Keratinocyte (primary cell): ENCODE measurements around the gene NHLH1. TPM values are rescaled to one million over a fixed set of nuclear protein-coding genes. Genes with fewer than 3 reads are reported as not detected.

ENCODE experiments used
- DNase-seq: peaks from one replicate; pipeline ENCODE4 v3.0.0-alpha.2; 2011; ENCODE audit warnings: low read depth, missing footprints, low spot score
- FAIRE-seq: peaks from 2 replicates; lab custom pipeline; 2011; peaks lifted over from hg19 to GRCh38; lab: Jason Lieb, UNC
- H2AFZ ChIP-seq: 2 replicates; pipeline ENCODE4 v1.6.0; 2012; ENCODE audit warnings: low read length, control low read depth, inconsistent platforms; ENCODE audit not compliant: control insufficient read depth
- H3K27ac ChIP-seq: 2 replicates; pipeline ENCODE4 v1.5.1; 2011; ENCODE audit warnings: low read length; ENCODE audit not compliant: control insufficient read depth, insufficient read depth
- H3K27me3 ChIP-seq: 3 replicates; pipeline ENCODE4 v1.6.0; 2011; ENCODE audit warnings: low read length; ENCODE audit not compliant: control insufficient read depth, insufficient read depth; ENCODE audit errors: extremely low read depth
- H3K36me3 ChIP-seq, 2 experiments: 2 replicates in 1 of 2; 3 replicates in 1 of 2; pipeline ENCODE4 v1.5.1; 2011; ENCODE audit warnings: low read length in 2 of 2, mild to moderate bottlenecking in 1 of 2; ENCODE audit not compliant: control insufficient read depth in 2 of 2, insufficient read depth in 2 of 2; ENCODE audit errors: extremely low read depth in 1 of 2
- H3K4me1 ChIP-seq: 3 replicates; pipeline ENCODE4 v1.5.1; 2011; ENCODE audit warnings: low read length; ENCODE audit not compliant: control insufficient read depth, insufficient read depth; ENCODE audit errors: extremely low read depth
- H3K4me2 ChIP-seq: 3 replicates; pipeline ENCODE4 v1.6.0; 2011; ENCODE audit warnings: low read depth, low read length; ENCODE audit not compliant: control insufficient read depth, insufficient read depth; ENCODE audit errors: extremely low read depth
- H3K4me3 ChIP-seq, 3 experiments: fragments of 200-600 bp in 1 of 3; sonication (generic) in 1 of 3; 2 replicates in 2 of 3; 3 replicates in 1 of 3; pipeline ENCODE4 v1.5.1; 2011 to 2016; ENCODE audit warnings: low read length in 3 of 3, mild to moderate bottlenecking in 3 of 3, control low read depth in 2 of 3, inconsistent platforms in 1 of 3, low read depth in 1 of 3, mixed read lengths in 1 of 3, mixed run types in 1 of 3, moderate library complexity in 1 of 3; ENCODE audit not compliant: control insufficient read depth in 2 of 3, insufficient read depth in 2 of 3; ENCODE audit errors: extremely low read depth in 1 of 3
- H3K79me2 ChIP-seq: 2 replicates; pipeline ENCODE4 v1.6.0; 2012; ENCODE audit warnings: low read length; ENCODE audit not compliant: control insufficient read depth, insufficient read depth
- H3K9ac ChIP-seq: 3 replicates; pipeline ENCODE4 v1.6.0; 2011; ENCODE audit warnings: low read length; ENCODE audit not compliant: control insufficient read depth, insufficient read depth; ENCODE audit errors: extremely low read depth
- H3K9me1 ChIP-seq: 3 replicates; pipeline ENCODE4 v1.6.0; 2011; ENCODE audit warnings: low read length; ENCODE audit not compliant: control insufficient read depth, insufficient read depth; ENCODE audit errors: extremely low read depth
- H3K9me3 ChIP-seq: 2 replicates; pipeline ENCODE4 v1.5.1; 2012; ENCODE audit warnings: low read depth, low read length; ENCODE audit not compliant: control insufficient read depth
- H4K20me1 ChIP-seq: 3 replicates; pipeline ENCODE4 v1.6.0; 2011; ENCODE audit warnings: low read length; ENCODE audit not compliant: control insufficient read depth, insufficient read depth; ENCODE audit errors: extremely low read depth
- CTCF ChIP-seq, 3 experiments: IDR thresholded peaks in 1 of 3; conservative IDR thresholded peaks in 1 of 3; optimal IDR thresholded peaks in 1 of 3; 2 replicates in 2 of 3; 3 replicates in 1 of 3; pipeline versions ENCODE3 to v1.5.1; 2011; ENCODE audit warnings: low read length in 3 of 3, mild to moderate bottlenecking in 3 of 3, moderate library complexity in 2 of 3, control low read depth in 1 of 3, inconsistent platforms in 1 of 3; ENCODE audit not compliant: insufficient read depth in 2 of 3; ENCODE audit errors: extremely low read depth in 1 of 3
- EZH2 ChIP-seq: IDR thresholded peaks from one replicate; pipeline ENCODE4 v1.6.1; 2012; ENCODE audit warnings: inconsistent platforms, mild to moderate bottlenecking, low read length, moderate library complexity
- dilution Hi-C: fragments of 300-500 bp; cut with MboI; formaldehyde crosslinking; loops from one replicate; pipeline ENCODE4 v1.7.0; 2020; ENCODE audit warnings: low sequenced_read_pairs; ENCODE audit not compliant: extremely low pct_ligation_motif_present
- polyA plus RNA-seq, 5 experiments: library from polyadenylated mRNA; depleted of rRNA in 3 of 5; stranded (reverse) in 3 of 5; stranded (forward) in 1 of 5; unstranded in 1 of 5; fragments of >200 nt; gene quantifications; 1 replicate in 1 of 5; 2 replicates in 3 of 5; 3 replicates in 1 of 5; pipeline versions ENCODE4 v1.2.1 to v1.2.3, GENCODE V29; 2011 to 2012; ENCODE audit warnings: missing spikeins in 2 of 5, low read depth in 1 of 5, low replicate concordance in 1 of 5

NHLH1 gene
- polyA plus RNA-seq, 1 donor (not counting 4 experiments of a cell fraction or from before 2014, with no cell fraction given), result 0.13 TPM

GRCh38 chr1:160332516-160332915 lies 34.4 kb upstream of the NHLH1 start:
- Histone ChIP-seq H3K4me2 (no peak overlapping the region), H3K36me3 (peaks cover 27 to 39% of the 10 kb centered on the region in 2 experiments), H3K9me3 (no peaks in the 10 kb centered on the region), H3K79me2 (peaks cover 10% of the 10 kb centered on the region), H4K20me1 (peaks cover 4% of the 10 kb centered on the region), H3K9ac (no peak overlapping the region), H3K27ac (no peak overlapping the region), H2AFZ (no peak overlapping the region), H3K4me3 (no peak overlapping the region), H3K27me3 (no peaks in the 10 kb centered on the region), H3K4me1 (no peaks in the 10 kb centered on the region), H3K9me1 (no peaks in the 10 kb centered on the region)
- TF ChIP-seq CTCF (optimal IDR thresholded peaks at IDR 0.05 in 1 of 3, IDR thresholded peaks at IDR 0.05 in 1 of 3, conservative IDR thresholded peaks at IDR 0.05 in 1 of 3; ENCODE audit: extremely low read depth in 1 of 3, insufficient read depth in 2 of 3, low read length in 3 of 3) (no peak), EZH2 (no peak)
- dilution Hi-C loops, result no loop called here
- DNase-seq (no peak), FAIRE-seq (no peak)

GRCh38 chr1:160338580-160338979 lies 28.3 kb upstream of the NHLH1 start:
- H3K4me1 ChIP-seq, result peaks cover 7% of the 10 kb centered on the region
- H2AFZ ChIP-seq, result no peak overlapping the region
- no peak for DNase-seq
- dilution Hi-C loops, result no loop called here
- no peaks in the 10 kb centered on the region for H3K9me3 ChIP-seq
- H4K20me1 ChIP-seq, result no peaks in the 10 kb centered on the region
- no peak overlapping the region for H3K4me2 ChIP-seq
- peaks cover 16 to 23% of the 10 kb centered on the region in 2 experiments for H3K36me3 ChIP-seq
- H3K9me1 ChIP-seq, result no peaks in the 10 kb centered on the region
- H3K27me3 ChIP-seq, result no peaks in the 10 kb centered on the region
- H3K4me3 ChIP-seq, result no peak overlapping the region
- no peak overlapping the region for H3K9ac ChIP-seq
- H3K79me2 ChIP-seq, result peaks cover 66% of the 10 kb centered on the region
- FAIRE-seq, result no peak
- H3K27ac ChIP-seq, result no peak overlapping the region
- TF ChIP-seq EZH2 (no peak), CTCF (optimal IDR thresholded peaks at IDR 0.05 in 1 of 3, IDR thresholded peaks at IDR 0.05 in 1 of 3, conservative IDR thresholded peaks at IDR 0.05 in 1 of 3; ENCODE audit: extremely low read depth in 1 of 3, insufficient read depth in 2 of 3, low read length in 3 of 3) (no peak)
